Measurements from ENCODE around the gene SVIL. TPM values are rescaled to one million over a fixed set of nuclear protein-coding genes. Genes with fewer than 3 reads are reported as not detected.

Gene SVIL
- polyA plus RNA-seq, 1 donor from 2014 or later: 7.3 TPM

GRCh38 chr10:29409241-29410054, 225.3 kb downstream of the SVIL start:
- Histone ChIP-seq H3F3A (ENCODE audit: insufficient read depth, low read length, poor library complexity, severe bottlenecking) (no peaks in the 10 kb centered on the region), H2AFZ (ENCODE audit: low read depth, low read length) (no peak overlapping the region), H3K27me3 (ENCODE audit: insufficient read depth, low read depth, low read length) (no peaks in the 10 kb centered on the region), H3K27ac (ENCODE audit: low read length) (no peak overlapping the region), H3K9me3 (ENCODE audit: low read length) (no peaks in the 10 kb centered on the region), H3K4me2 (ENCODE audit: low read length) (no peak overlapping the region), H3K9me2 (ENCODE audit: insufficient read depth, low read length) (no peaks in the 10 kb centered on the region), H3K79me2 (replicated peaks; ENCODE audit: insufficient read depth, low read length) (no peaks in the 10 kb centered on the region), H3K36me3 (ENCODE audit: insufficient read depth, low read length) (no peaks in the 10 kb centered on the region), H4K20me1 (ENCODE audit: insufficient read depth) (no peaks in the 10 kb centered on the region), H3K9ac (ENCODE audit: low read length) (no peak overlapping the region), H3K4me3 (ENCODE audit: low read length) (no peak overlapping the region)
- TF ChIP-seq TAF1 (IDR thresholded peaks at IDR 0.05; ENCODE audit: low read depth): no peak
- no peak for TF ChIP-seq EP300 (conservative IDR thresholded peaks at IDR 0.05; ENCODE audit: poor library complexity, severe bottlenecking)
- no peak for TF ChIP-seq EZH2 (IDR thresholded peaks at IDR 0.05; ENCODE audit: borderline replicate concordance, insufficient read depth, low read length, poor library complexity, severe bottlenecking)
- no peak for TF ChIP-seq CTCF (IDR thresholded peaks at IDR 0.05; ENCODE audit: poor library complexity, severe bottlenecking)
- TF ChIP-seq MXI1 (conservative IDR thresholded peaks at IDR 0.05; ENCODE audit: poor library complexity, severe bottlenecking): no peak
- TF ChIP-seq RAD21 (conservative IDR thresholded peaks at IDR 0.05): no peak

GRCh38 chr10:29408847-29409240, 225.9 kb downstream of the SVIL start:
- TF ChIP-seq CTCF (IDR thresholded peaks at IDR 0.05; ENCODE audit: poor library complexity, severe bottlenecking) (no peak), SMC3 (conservative IDR thresholded peaks at IDR 0.05; ENCODE audit: poor library complexity) (no peak), POLR2AphosphoS5 (IDR thresholded peaks at IDR 0.05) (no peak), EZH2 (IDR thresholded peaks at IDR 0.05; ENCODE audit: borderline replicate concordance, insufficient read depth, low read length, poor library complexity, severe bottlenecking) (no peak), MXI1 (conservative IDR thresholded peaks at IDR 0.05; ENCODE audit: poor library complexity, severe bottlenecking) (no peak), EP300 (conservative IDR thresholded peaks at IDR 0.05; ENCODE audit: poor library complexity, severe bottlenecking) (no peak), REST (IDR thresholded peaks at IDR 0.05; ENCODE audit: borderline replicate concordance) (no peak), RAD21 (conservative IDR thresholded peaks at IDR 0.05) (no peak), TAF1 (IDR thresholded peaks at IDR 0.05; ENCODE audit: low read depth) (no peak)
- H2AFZ ChIP-seq (ENCODE audit: low read depth, low read length): no peak overlapping the region
- no peak overlapping the region for H3K4me2 ChIP-seq (ENCODE audit: low read length)

More at GRCh38 chr10:29408847-29409240, 225.9 kb downstream of the SVIL start:
- Histone ChIP-seq H3F3A (ENCODE audit: insufficient read depth, low read length, poor library complexity, severe bottlenecking) (no peaks in the 10 kb centered on the region), H3K9me3 (ENCODE audit: low read length) (no peaks in the 10 kb centered on the region), H3K27ac (ENCODE audit: low read length) (no peak overlapping the region), H3K9ac (ENCODE audit: low read length) (no peak overlapping the region), H3K36me3 (ENCODE audit: insufficient read depth, low read length) (no peaks in the 10 kb centered on the region), H3K79me2 (replicated peaks; ENCODE audit: insufficient read depth, low read length) (no peaks in the 10 kb centered on the region), H3K27me3 (ENCODE audit: insufficient read depth, low read depth, low read length) (no peaks in the 10 kb centered on the region), H3K4me3 (ENCODE audit: low read length) (no peak overlapping the region), H3K9me2 (ENCODE audit: insufficient read depth, low read length) (no peaks in the 10 kb centered on the region), H4K20me1 (ENCODE audit: insufficient read depth) (no peaks in the 10 kb centered on the region)

Small RNA genes within 50 kb of the gene (small RNA-seq; reads per million reads assigned to genes)
- gene MIR604 (0 reads per million in 3 experiments), gene MIR938 (0 to 0.76 (median 0.03) reads per million in 3 experiments), gene RF00105 (0 reads per million in 3 experiments)
